ENCODE data around the gene MAP3K12.
"Not testable (repeated sequence)": the region's sequence is repeated elsewhere in the genome, so short reads cannot be mapped to it uniquely, and the experiment has no call there.

Gene MAP3K12

GRCh38 chr12:53499266-53500141, at the start of gene MAP3K12:
MAP3K12 (minus strand) TSS chr12:53499458; CDS start chr12:53487391, 12,067 bp downstream.
- peak; percentile 48 for DNase-seq (ENCODE audit: low read depth)

GRCh38 chr12:53548354-53548753, 49.1 kb upstream of the MAP3K12 start:
- not testable (repeated sequence) for DNase-seq (ENCODE audit: low read depth)

GRCh38 chr12:53543539-53543938, 44.3 kb upstream of the MAP3K12 start:
- DNase-seq (ENCODE audit: low read depth), result peak; percentile 28

GRCh38 chr12:53539526-53539925, 40.3 kb upstream of the MAP3K12 start:
- DNase-seq (ENCODE audit: low read depth), result no peak

- DNase-seq (ENCODE audit: low read depth), result no peak
Measured at GRCh38 chr12:53538209-53538689, 39.0 kb upstream of the MAP3K12 start.

- no peak for DNase-seq (ENCODE audit: low read depth)
Measured at GRCh38 chr12:53536962-53537361, 37.7 kb upstream of the MAP3K12 start.

GRCh38 chr12:53533471-53533870, 34.2 kb upstream of the MAP3K12 start:
- DNase-seq (ENCODE audit: low read depth), result no peak

- DNase-seq (ENCODE audit: low read depth), result no peak
Measured at GRCh38 chr12:53532524-53533445, 33.5 kb upstream of the MAP3K12 start.

- no peak for DNase-seq (ENCODE audit: low read depth)
Measured at GRCh38 chr12:53532021-53532420, 32.8 kb upstream of the MAP3K12 start.

GRCh38 chr12:53530920-53531319, 31.7 kb upstream of the MAP3K12 start:
- DNase-seq (ENCODE audit: low read depth), result no peak

- DNase-seq (ENCODE audit: low read depth), result no peak
Measured at GRCh38 chr12:53530061-53530460, 30.8 kb upstream of the MAP3K12 start.

GRCh38 chr12:53524476-53524875, 25.2 kb upstream of the MAP3K12 start:
- DNase-seq (ENCODE audit: low read depth), result no peak

- DNase-seq (ENCODE audit: low read depth), result no peak
Measured at GRCh38 chr12:53523131-53523530, 23.9 kb upstream of the MAP3K12 start.

GRCh38 chr12:53518381-53518780, 19.1 kb upstream of the MAP3K12 start:
- no peak for DNase-seq (ENCODE audit: low read depth)

- DNase-seq (ENCODE audit: low read depth), result no peak
Measured at GRCh38 chr12:53516758-53517455, 17.6 kb upstream of the MAP3K12 start.

- no peak for DNase-seq (ENCODE audit: low read depth)
Measured at GRCh38 chr12:53515291-53515680, 16.0 kb upstream of the MAP3K12 start.

GRCh38 chr12:53514628-53515290, 15.5 kb upstream of the MAP3K12 start:
- no peak for DNase-seq (ENCODE audit: low read depth)

- no peak for DNase-seq (ENCODE audit: low read depth)
Measured at GRCh38 chr12:53513712-53514410, 14.6 kb upstream of the MAP3K12 start.

- no peak for DNase-seq (ENCODE audit: low read depth)
Measured at GRCh38 chr12:53510181-53510812, 11.0 kb upstream of the MAP3K12 start.

- peak; percentile 80 for DNase-seq (ENCODE audit: low read depth)
Measured at GRCh38 chr12:53508534-53509170, 9.4 kb upstream of the MAP3K12 start.
